ENCODE data around the gene SFMBT2. TPM values are rescaled to one million over a fixed set of nuclear protein-coding genes. Genes with fewer than 3 reads are reported as not detected.

SFMBT2 gene
- total RNA-seq, 4 donors from 2014 or later, result 0.60 to 8.6 (median 2.5) TPM

GRCh38 chr10:7419998-7420397 lies 9.2 kb upstream of the SFMBT2 start:
- 60 to 87% methylated on average over 2 to 8 of the region's 8 CpGs for WGBS, 2 donors (ENCODE audit: low coverage in 1 of 2)
- no peak for TF ChIP-seq EP300 (IDR thresholded peaks at IDR 0.05; ENCODE audit: low read depth)
- no peak for TF ChIP-seq POLR2AphosphoS5 (IDR thresholded peaks at IDR 0.05)
- TF ChIP-seq, protein P1, sequence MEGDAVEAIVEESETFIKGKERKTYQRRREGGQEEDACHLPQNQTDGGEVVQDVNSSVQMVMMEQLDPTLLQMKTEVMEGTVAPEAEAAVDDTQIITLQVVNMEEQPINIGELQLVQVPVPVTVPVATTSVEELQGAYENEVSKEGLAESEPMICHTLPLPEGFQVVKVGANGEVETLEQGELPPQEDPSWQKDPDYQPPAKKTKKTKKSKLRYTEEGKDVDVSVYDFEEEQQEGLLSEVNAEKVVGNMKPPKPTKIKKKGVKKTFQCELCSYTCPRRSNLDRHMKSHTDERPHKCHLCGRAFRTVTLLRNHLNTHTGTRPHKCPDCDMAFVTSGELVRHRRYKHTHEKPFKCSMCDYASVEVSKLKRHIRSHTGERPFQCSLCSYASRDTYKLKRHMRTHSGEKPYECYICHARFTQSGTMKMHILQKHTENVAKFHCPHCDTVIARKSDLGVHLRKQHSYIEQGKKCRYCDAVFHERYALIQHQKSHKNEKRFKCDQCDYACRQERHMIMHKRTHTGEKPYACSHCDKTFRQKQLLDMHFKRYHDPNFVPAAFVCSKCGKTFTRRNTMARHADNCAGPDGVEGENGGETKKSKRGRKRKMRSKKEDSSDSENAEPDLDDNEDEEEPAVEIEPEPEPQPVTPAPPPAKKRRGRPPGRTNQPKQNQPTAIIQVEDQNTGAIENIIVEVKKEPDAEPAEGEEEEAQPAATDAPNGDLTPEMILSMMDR (IDR thresholded peaks at IDR 0.05), result no peak
- TF ChIP-seq POLR2A (IDR thresholded peaks at IDR 0.05), result no peak
- in situ Hi-C loops (cut with MboI; ENCODE audit: low pct_ligation_motif_present in 1 of 4, low pct_unique_long_range_greater_than_20kb in 1 of 4, low sequenced_read_pairs in 3 of 4) (loop anchor here (10.0 to 25.0 kb wide), 7 partner anchors 155 to 758 kb away; no protein-coding TSS in a partner anchor), intact Hi-C loops (cut with DNase I; ENCODE audit: low total_unique reads) (loop anchor here (10.0 kb wide), 1 partner anchor 495 kb away; no protein-coding TSS in a partner anchor)
- Histone ChIP-seq H3K4me1 (no peaks in the 10 kb centered on the region), H3K4me3 (no peak overlapping the region), H3K36me3 (no peaks in the 10 kb centered on the region), H3K9me3 (no peaks in the 10 kb centered on the region), H3K27me3 (peaks cover 3% of the 10 kb centered on the region), H3K27ac (no peak overlapping the region)
- no peak for DNase-seq

DNA sequence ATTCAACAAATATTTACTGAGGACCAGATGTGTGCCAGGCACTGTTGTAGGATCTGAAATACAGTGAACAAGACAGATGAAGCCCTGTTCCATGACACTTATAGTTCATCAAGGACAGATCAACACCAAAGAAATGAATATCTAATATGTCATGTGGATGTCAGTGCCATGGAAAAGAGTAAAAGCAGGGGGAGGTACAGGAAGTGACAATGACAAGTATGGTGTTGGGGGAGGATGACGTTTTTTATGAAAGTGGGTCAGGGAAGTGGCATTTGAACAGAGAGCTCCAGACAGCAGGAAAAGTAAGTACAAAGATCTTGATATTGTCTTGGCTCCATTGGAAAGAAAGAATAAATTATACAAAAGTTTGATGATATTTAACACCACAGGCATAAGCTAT lies 7.0 kb upstream of the SFMBT2 start:
- H3K4me3 ChIP-seq, result no peak overlapping the region
- in situ Hi-C loops (cut with MboI; ENCODE audit: low pct_ligation_motif_present in 1 of 4, low pct_unique_long_range_greater_than_20kb in 1 of 4, low sequenced_read_pairs in 3 of 4) (loop anchor here (10.0 to 25.0 kb wide), 7 partner anchors 153 to 756 kb away; no protein-coding TSS in a partner anchor), intact Hi-C loops (cut with DNase I; ENCODE audit: low total_unique reads) (loop anchor here (10.0 kb wide), 1 partner anchor 493 kb away; no protein-coding TSS in a partner anchor)
- no peaks in the 10 kb centered on the region for H3K36me3 ChIP-seq
- no peak for DNase-seq
- WGBS, 2 donors (ENCODE audit: low coverage in 1 of 2), result 13 to 21% methylated on average over 1 of the region's 1 CpG
- H3K4me1 ChIP-seq, result peaks cover 0 to under 1% (median 0%) of the 10 kb centered on the region in 4 donors
- H3K27me3 ChIP-seq, result peaks cover 24% of the 10 kb centered on the region
- no peak overlapping the region for H3K27ac ChIP-seq
- H3K9me3 ChIP-seq, result no peaks in the 10 kb centered on the region
- TF ChIP-seq POLR2A (IDR thresholded peaks at IDR 0.05) (no peak), POLR2AphosphoS5 (IDR thresholded peaks at IDR 0.05) (no peak), EP300 (IDR thresholded peaks at IDR 0.05; ENCODE audit: low read depth) (no peak)
- TF ChIP-seq, protein P1 (IDR thresholded peaks at IDR 0.05), result no peak

DNA sequence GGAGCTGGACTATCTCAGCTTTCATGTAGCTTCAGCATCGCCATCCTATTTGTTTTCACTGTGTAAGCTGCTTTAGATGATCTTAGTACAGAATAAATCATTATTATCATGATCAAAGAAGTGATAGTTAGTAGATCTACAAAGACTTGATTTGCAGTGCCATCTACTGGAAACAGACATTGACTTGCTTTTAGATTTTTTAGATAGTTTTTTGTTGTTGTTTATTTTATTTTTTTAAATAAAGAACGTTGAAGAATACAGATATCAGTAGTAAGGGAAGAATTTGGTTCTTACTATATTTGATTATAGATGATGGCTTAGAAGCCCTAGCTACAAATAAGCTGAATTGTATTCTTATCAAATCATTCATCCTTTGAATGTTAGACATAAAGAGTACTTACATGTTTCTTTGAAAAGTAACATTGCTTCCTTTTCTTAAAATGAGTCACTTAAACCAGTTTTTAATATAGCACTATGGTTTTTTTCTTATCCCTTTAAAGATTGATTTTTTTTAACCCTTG lies 6.3 kb upstream of the SFMBT2 start:
- in situ Hi-C loops (cut with MboI; ENCODE audit: low pct_ligation_motif_present in 1 of 4, low pct_unique_long_range_greater_than_20kb in 1 of 4, low sequenced_read_pairs in 3 of 4) (loop anchor here (10.0 to 25.0 kb wide), 7 partner anchors 152 to 755 kb away; no protein-coding TSS in a partner anchor), intact Hi-C loops (cut with DNase I; ENCODE audit: low total_unique reads) (loop anchor here (10.0 kb wide), 1 partner anchor 492 kb away; no protein-coding TSS in a partner anchor)
- peaks cover 27% of the 10 kb centered on the region for H3K27me3 ChIP-seq
- H3K36me3 ChIP-seq, result no peaks in the 10 kb centered on the region
- 0 to 6% methylated on average over 2 of the region's 2 CpGs for WGBS, 2 donors (ENCODE audit: low coverage in 1 of 2)
- no peak for DNase-seq
- H3K27ac ChIP-seq, result no peak overlapping the region
- H3K4me1 ChIP-seq, result peaks cover 0 to 7% (median 5%) of the 10 kb centered on the region in 4 donors
- H3K9me3 ChIP-seq, result no peaks in the 10 kb centered on the region
- H3K4me3 ChIP-seq, result no peak overlapping the region
- TF ChIP-seq POLR2A (IDR thresholded peaks at IDR 0.05), result no peak
- no peak for TF ChIP-seq POLR2AphosphoS5 (IDR thresholded peaks at IDR 0.05)
- TF ChIP-seq EP300 (IDR thresholded peaks at IDR 0.05; ENCODE audit: low read depth), result no peak
- TF ChIP-seq, protein P1 (IDR thresholded peaks at IDR 0.05), result peak; percentile 10 to 37 (median 21)

DNA sequence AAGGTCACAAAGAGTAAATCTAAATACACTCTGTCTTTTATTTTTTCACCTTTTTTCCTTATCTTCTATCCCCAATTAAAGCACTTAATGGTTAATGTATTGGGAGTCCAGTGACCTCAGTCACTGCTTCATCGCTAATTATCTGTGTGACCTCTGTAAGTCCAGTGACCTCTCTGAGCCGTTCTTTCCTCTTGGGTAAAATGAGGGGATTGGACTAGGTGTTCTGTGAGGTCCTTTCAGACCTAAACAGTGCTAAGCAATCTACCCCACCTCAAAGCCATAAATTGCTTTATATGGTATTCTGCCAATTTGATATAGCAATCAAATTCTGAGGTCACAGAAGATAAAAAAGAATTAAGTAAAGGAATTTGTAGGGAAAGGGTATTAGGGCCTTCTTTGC lies 3.9 kb upstream of the SFMBT2 start:
- H3K9me3 ChIP-seq, result no peaks in the 10 kb centered on the region
- no peak overlapping the region for H3K4me3 ChIP-seq
- intact Hi-C loops (cut with DNase I; ENCODE audit: low total_unique reads) (loop anchor here (5.0 to 10.0 kb wide), 2 partner anchors 157 to 490 kb away; no protein-coding TSS in a partner anchor), in situ Hi-C loops (cut with MboI; ENCODE audit: low pct_ligation_motif_present in 1 of 4, low pct_unique_long_range_greater_than_20kb in 1 of 4, low sequenced_read_pairs in 3 of 4) (loop anchor here (10.0 to 25.0 kb wide), 7 partner anchors 150 to 752 kb away; no protein-coding TSS in a partner anchor)
- TF ChIP-seq POLR2AphosphoS5 (IDR thresholded peaks at IDR 0.05) (no peak), EP300 (IDR thresholded peaks at IDR 0.05; ENCODE audit: low read depth) (no peak), POLR2A (IDR thresholded peaks at IDR 0.05) (no peak)
- TF ChIP-seq, protein P1 (IDR thresholded peaks at IDR 0.05), result no peak
- DNase-seq, result no peak
- WGBS, 2 donors (ENCODE audit: low coverage in 1 of 2), result 90% methylated on average over 2 of the region's 2 CpGs
- H3K36me3 ChIP-seq, result no peaks in the 10 kb centered on the region
- peaks cover 5 to 19% (median 16%) of the 10 kb centered on the region in 4 donors for H3K4me1 ChIP-seq
- H3K27me3 ChIP-seq, result peaks cover 50% of the 10 kb centered on the region
- no peak overlapping the region for H3K27ac ChIP-seq
